B cell (primary cell): ENCODE data around the gene AVP.

Experiments used
- CTCF ChIP-seq: fragments of 200-600 bp; IDR thresholded peaks from one replicate; pipeline ENCODE4 v1.8.0; 2022; ENCODE audit warnings: antibody characterized with exemption, mild to moderate bottlenecking
- EZH2 ChIP-seq: IDR thresholded peaks from 2 replicates; pipeline ENCODE4 v1.6.1; 2012; ENCODE audit warnings: borderline replicate concordance, low read depth, mild to moderate bottlenecking, moderate library complexity, low read length; ENCODE audit not compliant: insufficient read depth, poor library complexity, severe bottlenecking

DNA sequence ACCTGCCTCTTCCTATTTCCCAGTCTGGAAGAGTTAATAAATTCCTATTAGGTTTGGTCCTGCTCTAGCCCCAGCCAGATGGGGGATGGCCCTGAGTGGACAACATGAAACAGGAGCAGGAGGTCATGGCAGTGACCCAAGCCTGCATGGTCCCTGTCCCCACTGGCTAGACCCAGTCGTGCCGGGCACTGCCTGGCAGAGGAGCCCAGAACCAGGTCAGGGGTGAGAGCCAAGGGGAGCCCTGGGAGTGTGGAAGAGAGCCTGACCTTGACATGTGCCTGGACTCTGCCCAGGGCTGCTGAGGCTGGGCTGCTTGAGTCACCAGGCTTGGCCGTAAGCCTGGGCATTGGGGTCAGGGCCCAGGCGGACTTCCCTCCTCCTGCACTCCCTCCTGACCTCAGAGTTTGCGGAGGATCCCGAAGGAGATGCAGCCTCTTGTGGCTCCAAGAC, 3.6 kb downstream of the AVP start:
- TF ChIP-seq CTCF (no peak), EZH2 (no peak)
